GM11168 (cell line): ENCODE results near the gene DOK5.
"Not testable (repeated sequence)": the region's sequence is repeated elsewhere in the genome, so short reads cannot be mapped to it uniquely, and the experiment has no call there.

Experiments
- in situ Hi-C: fragments of 300-500 bp; cut with MboI; formaldehyde crosslinking; loops from one replicate; pipeline ENCODE4 v1.12.0; 2022; ENCODE audit warnings: low sequenced_read_pairs; ENCODE audit not compliant: unreplicated experiment

The DOK5 gene

GRCh38 chr20:54475334-54476168 lies at the start of gene DOK5:
Gene DOK5, plus strand, starts transcription at chr20:54475593. Its CDS starts 354 bp downstream, at chr20:54475947.
- in situ Hi-C loops: no loop called here

DNA sequence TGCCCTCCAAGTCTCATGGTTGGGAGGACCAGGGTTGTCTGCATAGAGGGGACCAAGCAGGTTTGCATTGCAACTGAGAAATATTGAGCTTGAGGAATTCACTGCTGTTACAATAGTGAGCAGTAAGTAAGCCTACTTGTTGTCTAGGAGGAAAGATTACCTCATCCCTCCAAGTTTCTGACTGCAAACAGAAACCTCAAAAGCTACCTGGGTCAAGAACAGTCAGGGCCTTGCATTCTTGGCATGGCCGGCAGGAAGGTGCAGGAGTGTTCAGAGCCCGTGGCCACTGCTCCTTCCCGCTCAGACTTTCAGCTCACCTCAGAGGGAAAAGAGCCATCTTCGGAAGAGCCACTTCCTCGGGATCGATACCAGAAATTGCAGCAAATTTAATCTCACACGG lies 46.0 kb upstream of the DOK5 start:
- in situ Hi-C loops: no loop called here

DNA sequence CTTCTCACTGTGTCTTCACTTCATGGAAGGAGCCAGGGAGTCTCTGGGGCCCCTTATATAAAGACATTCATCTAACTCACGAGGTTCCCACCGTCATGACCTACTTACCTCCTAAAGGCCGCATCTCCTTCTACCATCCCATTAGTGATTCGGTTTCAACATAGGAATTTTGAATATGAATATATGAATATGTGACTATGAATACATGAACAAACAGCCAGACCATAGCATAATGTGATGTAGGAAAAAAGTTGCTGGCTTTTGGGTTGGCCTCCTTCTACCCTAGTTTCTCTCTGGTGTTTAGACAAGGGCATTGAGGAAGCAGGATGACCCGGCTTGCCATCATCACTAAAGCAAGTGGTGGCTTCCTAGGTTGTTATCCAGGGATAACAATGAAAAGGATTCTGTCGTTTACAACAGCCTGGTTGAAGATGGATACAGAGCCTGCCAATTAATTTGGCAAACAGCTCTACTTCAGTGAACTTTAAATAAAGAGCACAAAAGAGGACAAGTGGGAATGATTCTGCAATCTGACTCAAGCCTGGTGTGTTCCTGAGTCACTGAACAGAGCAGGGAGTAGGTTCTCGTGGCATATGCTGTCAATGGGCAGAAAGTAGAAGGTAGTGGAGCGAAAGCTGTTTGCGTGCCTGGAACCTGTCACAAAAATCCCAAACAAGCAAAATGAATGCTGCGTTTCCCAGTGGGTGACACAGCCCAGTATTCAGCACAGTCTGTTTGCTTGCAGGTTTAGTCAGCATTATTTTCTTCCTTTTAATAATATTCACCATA lies 44.0 kb upstream of the DOK5 start:
- in situ Hi-C loops: no loop called here

GRCh38 chr20:54432966-54433365 lies 42.4 kb upstream of the DOK5 start:
- in situ Hi-C loops: no loop called here

- in situ Hi-C loops: no loop called here
These were observed 41.8 kb upstream of the DOK5 start for GRCh38 chr20:54433636-54434035.

DNA sequence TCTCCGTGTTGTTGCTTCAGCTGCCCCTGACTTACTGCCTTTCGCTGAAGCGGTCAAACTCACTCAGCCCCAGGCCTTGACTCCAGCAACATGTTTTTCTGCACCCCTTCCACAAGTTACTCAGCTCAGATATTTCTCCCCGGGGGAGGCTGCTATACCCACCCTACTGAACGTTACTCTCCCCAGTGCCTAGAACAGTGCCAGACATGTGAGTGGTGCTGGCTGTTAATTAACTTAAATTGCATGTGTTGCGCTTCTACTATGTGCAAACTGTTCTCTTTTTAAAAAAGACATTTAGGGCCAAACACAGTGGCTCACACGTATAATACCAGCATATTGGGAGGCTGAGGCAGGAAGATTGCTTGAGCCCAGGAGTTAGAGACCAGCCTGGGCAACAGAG lies 41.2 kb upstream of the DOK5 start:
- in situ Hi-C loops: no loop called here

DNA sequence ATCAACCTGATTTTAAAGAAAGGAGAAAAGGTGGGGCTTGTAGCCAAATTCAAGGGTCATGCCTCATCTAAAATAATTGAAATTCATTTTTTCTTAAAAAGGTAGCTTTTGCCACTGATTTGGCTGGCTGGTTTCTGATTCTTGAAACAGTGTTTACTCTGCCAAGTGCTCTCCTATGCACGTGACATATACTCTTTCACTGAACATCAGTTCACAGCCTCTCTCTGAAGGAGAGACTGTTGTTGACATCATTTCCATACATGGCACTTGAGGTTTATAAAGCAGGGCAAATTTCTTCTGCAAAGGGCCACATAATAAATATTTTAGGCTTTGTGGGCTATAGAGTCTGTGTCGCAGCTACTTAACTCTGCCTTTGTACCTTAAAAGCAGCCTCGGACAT lies 40.4 kb upstream of the DOK5 start:
- in situ Hi-C loops: no loop called here

- in situ Hi-C loops: not testable (repeated sequence)
These were observed 39.0 kb upstream of the DOK5 start for GRCh38 chr20:54436410-54436809.

GRCh38 chr20:54438166-54438565 lies 37.2 kb upstream of the DOK5 start:
- in situ Hi-C loops: no loop called here

DNA sequence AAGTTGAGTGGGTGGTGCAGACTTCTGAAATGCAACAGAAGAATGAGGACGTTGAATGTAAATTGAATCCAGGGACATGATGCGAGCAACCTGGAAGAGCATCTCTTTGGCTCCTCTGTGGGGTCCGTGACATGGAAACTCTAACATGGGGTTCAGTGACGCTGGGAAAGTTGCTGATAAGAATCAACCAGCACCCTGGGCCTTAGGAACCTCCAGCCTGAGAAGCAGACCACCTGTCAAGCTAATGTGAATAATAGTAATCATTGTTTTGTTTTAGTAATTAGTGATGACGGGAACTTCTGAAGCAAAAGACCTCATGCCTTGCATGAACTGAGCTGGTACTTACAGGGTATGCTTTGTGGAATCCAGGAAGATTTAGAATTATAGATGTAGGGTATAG lies 25.2 kb upstream of the DOK5 start:
- in situ Hi-C loops: no loop called here

DNA sequence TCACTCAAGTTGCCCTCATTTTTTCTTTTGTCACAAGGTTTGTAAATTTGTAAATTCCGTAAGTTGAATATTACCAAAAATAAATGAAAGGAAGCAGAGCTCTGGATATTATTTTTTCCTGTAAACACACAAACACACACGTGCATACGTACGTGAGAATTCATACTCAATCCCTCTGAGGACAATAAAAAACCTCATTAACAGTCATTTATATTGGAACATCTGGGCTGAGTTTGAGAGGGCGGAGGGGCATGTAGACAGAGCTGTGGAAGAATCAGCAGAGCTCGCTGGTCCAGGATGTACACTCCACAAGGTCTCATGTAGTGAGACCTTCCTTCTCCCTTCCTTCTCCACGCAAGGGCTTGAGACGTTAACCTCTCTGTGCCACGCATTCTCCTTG lies 24.2 kb upstream of the DOK5 start:
- in situ Hi-C loops: no loop called here

- in situ Hi-C loops: no loop called here
These were observed 23.1 kb upstream of the DOK5 start for GRCh38 chr20:54452277-54452676.

- in situ Hi-C loops: no loop called here
These were observed 20.4 kb upstream of the DOK5 start for GRCh38 chr20:54454982-54455381.

DNA sequence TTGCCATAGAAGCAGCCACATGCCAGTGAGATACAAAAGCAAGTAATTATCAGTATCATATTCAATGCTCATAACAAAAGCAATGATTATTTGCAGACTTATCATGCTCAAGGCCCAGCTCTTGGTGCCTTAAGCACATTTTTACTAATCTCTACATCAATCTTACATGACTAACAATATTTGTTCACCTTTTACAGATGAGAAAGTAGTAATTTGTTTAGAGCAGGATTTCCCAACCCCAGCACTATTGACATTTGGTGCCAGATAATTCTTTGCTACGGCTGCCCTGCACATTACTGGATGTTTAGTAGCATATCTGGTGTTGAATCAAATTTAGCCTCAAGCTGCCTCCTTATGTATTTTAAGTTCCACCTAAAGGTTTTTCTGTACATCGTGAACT lies 19.0 kb upstream of the DOK5 start:
- in situ Hi-C loops: no loop called here

DNA sequence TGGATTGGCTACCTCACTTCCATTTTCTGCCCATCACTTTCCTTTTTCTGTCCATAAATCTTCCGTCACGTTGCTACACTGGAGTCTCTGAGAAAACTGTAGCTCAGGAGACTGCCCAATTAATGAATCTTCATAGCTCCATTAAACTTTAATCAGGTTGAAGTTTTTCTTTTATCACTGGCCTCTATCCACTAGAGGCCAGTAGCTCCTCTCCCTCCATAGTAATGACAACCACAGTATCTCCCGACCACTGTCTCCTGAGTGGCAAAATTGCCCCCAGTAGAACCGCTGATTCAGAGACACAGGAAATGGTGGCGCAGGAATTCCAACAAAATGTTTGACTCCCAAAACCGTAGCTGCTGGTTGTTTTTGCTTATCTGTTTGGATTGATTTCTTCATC lies 18.4 kb upstream of the DOK5 start:
- in situ Hi-C loops: no loop called here

- in situ Hi-C loops: no loop called here
These were observed 17.2 kb upstream of the DOK5 start for GRCh38 chr20:54458219-54458618.

GRCh38 chr20:54459279-54459678 lies 16.1 kb upstream of the DOK5 start:
- in situ Hi-C loops: no loop called here

- in situ Hi-C loops: no loop called here
These were observed 11.4 kb upstream of the DOK5 start for GRCh38 chr20:54464003-54464402.

- in situ Hi-C loops: no loop called here
These were observed 9.3 kb upstream of the DOK5 start for GRCh38 chr20:54466127-54466526.

- in situ Hi-C loops: no loop called here
These were observed 7.8 kb upstream of the DOK5 start for GRCh38 chr20:54467622-54468021.

DNA sequence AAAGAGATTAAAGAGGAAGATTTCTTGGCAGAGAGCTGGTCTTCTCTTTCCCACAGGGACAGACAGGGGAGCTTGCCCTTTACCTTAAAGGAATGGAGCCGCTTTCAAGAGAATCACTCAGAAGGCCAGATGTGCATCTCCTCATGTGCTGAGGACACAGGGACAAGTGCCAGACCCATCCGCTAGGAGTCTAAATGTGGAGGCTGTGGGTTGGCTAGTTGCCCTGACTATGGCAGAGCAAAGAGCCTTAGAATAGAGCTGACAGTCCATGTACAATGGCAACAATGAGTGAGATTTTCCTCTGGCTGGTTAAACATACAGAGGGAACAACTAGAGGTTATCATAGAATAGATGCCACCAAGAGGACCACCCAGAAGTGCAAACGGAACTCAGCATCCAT lies 7.3 kb upstream of the DOK5 start:
- in situ Hi-C loops: no loop called here

DNA sequence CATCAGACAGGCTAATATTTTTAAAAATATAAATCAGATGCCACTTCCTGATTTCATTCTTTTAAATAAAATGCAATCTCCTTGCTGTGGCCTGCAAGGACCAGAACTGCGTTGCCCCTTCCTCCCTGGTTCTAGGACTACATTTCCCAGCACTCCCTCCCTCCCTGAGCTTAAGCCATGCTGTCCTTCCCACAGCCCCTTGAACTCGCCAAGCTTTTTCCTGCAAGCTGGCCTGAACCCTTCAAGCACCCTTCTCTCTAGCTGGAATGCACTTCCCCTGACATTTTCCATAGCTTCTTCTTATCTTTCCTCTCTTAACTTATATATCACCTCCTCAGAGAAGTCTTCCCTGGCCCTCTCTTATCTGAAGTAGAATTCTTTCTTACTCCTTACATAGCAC lies 6.1 kb upstream of the DOK5 start:
- in situ Hi-C loops: no loop called here
